ENCODE data around the gene RPL41. TPM values are rescaled to one million over a fixed set of nuclear protein-coding genes. Genes with fewer than 3 reads are reported as not detected.

RPL41 gene
- polyA plus RNA-seq, 1 of the 3 experiments (the other 2 are of a cell fraction), result 12,464 TPM

DNA sequence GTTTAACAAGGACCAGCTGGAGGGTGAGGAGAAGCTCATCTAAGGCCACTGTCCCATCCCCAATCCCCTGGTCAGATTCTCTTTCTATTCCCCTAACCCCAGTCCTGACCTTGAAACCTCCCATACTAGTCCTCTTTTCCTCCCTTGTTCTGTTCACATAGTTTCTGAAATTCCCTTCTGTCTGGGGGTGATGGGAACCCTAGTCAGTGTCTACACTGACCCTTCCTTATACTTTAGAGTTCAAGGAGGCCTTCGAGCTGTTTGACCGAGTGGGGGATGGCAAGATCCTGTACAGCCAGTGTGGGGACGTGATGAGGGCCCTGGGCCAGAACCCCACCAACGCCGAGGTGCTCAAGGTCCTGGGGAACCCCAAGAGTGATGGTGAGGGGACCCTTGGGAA is 38.4 kb downstream of the RPL41 start:
- peaks cover 10 to 16% of the 10 kb centered on the region in 2 experiments for H3K36me3 ChIP-seq (replicated peaks in 1 of 2; ENCODE audit: control insufficient read depth in 1 of 2, insufficient read depth in 2 of 2, low read length in 1 of 2)
- H3K79me2 ChIP-seq (ENCODE audit: insufficient read depth), result peaks cover 52% of the 10 kb centered on the region
- ChIA-PET CTCF (interaction anchor here (1.4 to 2.4 kb wide), 3 partner anchors 26 to 35 kb away, joined by 6 to 14 read pairs (median 11); partner anchors contain the start of gene SMARCC2), POLR2A (no interaction called here)
- TF ChIP-seq GABPA (IDR thresholded peaks at IDR 0.05; ENCODE audit: low read depth) (no peak), CHD2 (IDR thresholded peaks at IDR 0.05; ENCODE audit: low read length, partially characterized antibody) (no peak), POLR2AphosphoS5 (IDR thresholded peaks at IDR 0.05; ENCODE audit: low read depth, low read length) (no peak), FOXM1 (IDR thresholded peaks at IDR 0.05; ENCODE audit: low read depth) (no peak), MEF2A (IDR thresholded peaks at IDR 0.05; ENCODE audit: borderline replicate concordance, low read depth) (no peak), TCF12 (IDR thresholded peaks at IDR 0.05) (no peak), RXRA (IDR thresholded peaks at IDR 0.05; ENCODE audit: borderline replicate concordance, low read depth) (no peak), NRF1 (IDR thresholded peaks at IDR 0.05; ENCODE audit: low read depth, low read length) (no peak), ELF1 (IDR thresholded peaks at IDR 0.05) (no peak), RCOR1 (IDR thresholded peaks at IDR 0.05; ENCODE audit: low read length) (no peak), JUND (IDR thresholded peaks at IDR 0.05) (no peak), ZBTB33 (IDR thresholded peaks at IDR 0.05; ENCODE audit: borderline replicate concordance, low read depth) (no peak), FOXJ3 (CRISPR knock-in tag; IDR thresholded peaks at IDR 0.05) (no peak), SIN3A (IDR thresholded peaks at IDR 0.05; ENCODE audit: borderline replicate concordance, low read depth, low read length) (no peak), FOSL2 (IDR thresholded peaks at IDR 0.05; ENCODE audit: borderline replicate concordance, low read depth) (no peak)
- TF ChIP-seq, protein P1, sequence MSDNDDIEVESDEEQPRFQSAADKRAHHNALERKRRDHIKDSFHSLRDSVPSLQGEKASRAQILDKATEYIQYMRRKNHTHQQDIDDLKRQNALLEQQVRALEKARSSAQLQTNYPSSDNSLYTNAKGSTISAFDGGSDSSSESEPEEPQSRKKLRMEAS (IDR thresholded peaks at IDR 0.05; ENCODE audit: low read depth), result no peak
- TF ChIP-seq, protein P2, sequence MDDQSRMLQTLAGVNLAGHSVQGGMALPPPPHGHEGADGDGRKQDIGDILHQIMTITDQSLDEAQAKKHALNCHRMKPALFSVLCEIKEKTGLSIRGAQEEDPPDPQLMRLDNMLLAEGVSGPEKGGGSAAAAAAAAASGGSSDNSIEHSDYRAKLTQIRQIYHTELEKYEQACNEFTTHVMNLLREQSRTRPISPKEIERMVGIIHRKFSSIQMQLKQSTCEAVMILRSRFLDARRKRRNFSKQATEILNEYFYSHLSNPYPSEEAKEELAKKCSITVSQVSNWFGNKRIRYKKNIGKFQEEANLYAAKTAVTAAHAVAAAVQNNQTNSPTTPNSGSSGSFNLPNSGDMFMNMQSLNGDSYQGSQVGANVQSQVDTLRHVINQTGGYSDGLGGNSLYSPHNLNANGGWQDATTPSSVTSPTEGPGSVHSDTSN (IDR thresholded peaks at IDR 0.05), result no peak
- H3K9me2 ChIP-seq, result no peaks in the 10 kb centered on the region
- no peaks in the 10 kb centered on the region for H3K27me3 ChIP-seq (ENCODE audit: insufficient read depth)
- peaks cover 6% of the 10 kb centered on the region for H4K20me1 ChIP-seq (ENCODE audit: insufficient read depth)
- H3K4me3 ChIP-seq (ENCODE audit: low read depth in 2 of 2, low read length in 1 of 2), result no peak overlapping the region
- H2AFZ ChIP-seq (ENCODE audit: low read depth), result no peak overlapping the region
- no peak for DNase-seq
- 94% methylated on average over 5 of the region's 5 CpGs for WGBS (ENCODE audit: low lambda C conversion rate)
- H3K9me3 ChIP-seq, result no peaks in the 10 kb centered on the region
- H3K4me1 ChIP-seq (ENCODE audit: control insufficient read depth in 1 of 2, insufficient read depth in 2 of 2, low read depth in 1 of 2, low read length in 1 of 2), result peaks cover 24 to 30% of the 10 kb centered on the region in 2 experiments
- H3K27ac ChIP-seq (ENCODE audit: low read depth in 2 of 2, low read length in 1 of 2), result no peak overlapping the region
- H3K4me2 ChIP-seq, result no peak overlapping the region
- H3K9ac ChIP-seq, result no peak overlapping the region
- peaks cover 30% of the 10 kb centered on the region for H3F3A ChIP-seq (replicated peaks; ENCODE audit: insufficient read depth)
